MM.1S (cell line): ENCODE measurements around the gene KIAA1958.

Experiments used
- CTCF ChIP-seq: fragments of 300-600 bp; sonication (generic); IDR thresholded peaks from 2 replicates; pipeline ENCODE4 v1.5.1; 2016; ENCODE audit warnings: antibody characterized with exemption, low read length, mixed read lengths
- EZH2 ChIP-seq: fragments of 300-600 bp; sonication (generic); optimal IDR thresholded peaks from 2 replicates; pipeline ENCODE3; 2017; ENCODE audit warnings: low read depth, mild to moderate bottlenecking, antibody characterized with exemption, low read length, mixed read lengths
- EZH2phosphoT487 ChIP-seq: fragments of 300-600 bp; sonication (generic); IDR thresholded peaks from 2 replicates; pipeline ENCODE4 v1.6.1; 2018; ENCODE audit warnings: antibody characterized with exemption, low read length

- TF ChIP-seq EZH2phosphoT487 (no peak), CTCF (no peak), EZH2 (no peak)
Observed at GRCh38 chr9:112546149-112547012, 59.8 kb downstream of the KIAA1958 start.
